IMR-90 (cell line): Measurements from ENCODE around the gene CPLX1.

Experiments
- CEBPB ChIP-seq: IDR thresholded peaks from 2 replicates; pipeline ENCODE4 v1.6.1; 2012; ENCODE audit warnings: low read depth, low read length, improper control_type of control experiment
- CTCF ChIP-seq: conservative IDR thresholded peaks from 2 replicates; pipeline ENCODE4 v1.5.1; 2012; ENCODE audit warnings: mild to moderate bottlenecking, low read depth, low read length, improper control_type of control experiment
- MAFK ChIP-seq: IDR thresholded peaks from 2 replicates; pipeline ENCODE4 v1.6.1; 2012; ENCODE audit warnings: low read depth, low read length, improper control_type of control experiment
- MXI1 ChIP-seq: IDR thresholded peaks from 2 replicates; pipeline ENCODE4 v1.6.1; 2012; ENCODE audit warnings: low read depth, mild to moderate bottlenecking, low read length, moderate library complexity, borderline replicate concordance
- POLR2A ChIP-seq: IDR thresholded peaks from 2 replicates; pipeline ENCODE4 v1.6.1; 2012; ENCODE audit warnings: mild to moderate bottlenecking, low read depth, low read length

- no peak for TF ChIP-seq POLR2A
- no peak for TF ChIP-seq CTCF
- no peak for TF ChIP-seq CEBPB
- TF ChIP-seq MAFK: no peak
- TF ChIP-seq MXI1: no peak
Observed at GRCh38 chr4:787561-787981, 38.4 kb downstream of the CPLX1 start.
